Left lobe of liver (tissue), 2 donors: ENCODE results near the gene PIP5K1C. TPM values are rescaled to one million over a fixed set of nuclear protein-coding genes. Genes with fewer than 3 reads are reported as not detected.

ENCODE experiments used
- ATAC-seq: fragments of 200-7000 bp; cut with Tn5 transposase; one replicate; pipeline ENCODE4 v1.9.1; 2020; ENCODE audit warnings: mild to moderate bottlenecking, moderate library complexity
- DNase-seq: peaks from one replicate; pipeline ENCODE4 v3.0.0-alpha.2; 2020; ENCODE audit warnings: low spot score
- total RNA-seq: library from RNA; stranded (reverse); gene quantifications from one replicate; pipeline ENCODE4 v1.2.1, GENCODE V29; 2021
- donor health status: DM: no; HTN: no; CAD: no; lungs with moderate emphysema.
- donor health status: DM: no; HTN: yes; CAD: no.

PIP5K1C gene
- total RNA-seq, 1 donor from 2014 or later, result 7.5 TPM

- DNase-seq, result no peak
- ATAC-seq, result no peak
These were observed 21.7 kb upstream of the PIP5K1C start for GRCh38 chr19:3721887-3722442.

DNA sequence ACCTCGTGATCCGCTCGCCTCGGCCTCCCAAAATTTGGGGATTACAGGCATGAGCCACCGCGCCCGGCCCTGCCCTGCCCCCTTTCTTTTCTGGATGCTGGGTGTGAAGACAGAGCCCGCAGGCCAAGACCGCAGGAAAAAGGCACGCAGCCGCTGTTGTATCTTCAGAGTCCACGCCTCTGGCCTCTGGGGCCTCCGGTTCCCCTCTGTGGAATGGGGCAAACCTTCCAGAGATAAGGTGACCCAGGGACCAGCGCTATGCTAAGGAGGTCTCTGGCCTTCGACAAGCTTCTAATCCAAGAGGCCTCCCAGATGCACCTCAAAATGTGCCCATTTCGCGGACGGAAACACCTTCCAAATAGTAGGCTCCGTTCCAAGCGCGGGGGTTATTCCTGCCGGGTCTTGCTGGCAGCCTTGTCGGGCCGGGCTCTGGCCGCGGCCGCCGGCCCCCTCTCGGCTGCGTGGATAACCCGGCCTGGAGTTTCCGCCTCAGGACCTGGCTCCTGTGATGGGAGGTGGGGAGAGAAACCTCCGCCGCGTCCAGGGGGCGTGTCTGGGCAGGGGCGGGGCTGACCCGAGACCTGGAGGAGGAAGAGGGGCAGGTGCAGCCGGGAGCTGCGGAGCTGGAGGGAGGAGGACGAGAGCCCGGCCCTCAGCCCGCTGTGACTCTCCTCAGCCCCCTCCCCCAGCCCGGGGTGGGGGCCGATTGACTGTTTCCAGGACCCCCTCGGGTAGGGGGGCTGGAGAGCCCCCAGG, 21.0 kb upstream of the PIP5K1C start:
- ATAC-seq, result peak; percentile 86
- peak; percentile 81 for DNase-seq

- ATAC-seq, result no peak
These were observed 20.2 kb upstream of the PIP5K1C start for GRCh38 chr19:3720349-3720917.

DNA sequence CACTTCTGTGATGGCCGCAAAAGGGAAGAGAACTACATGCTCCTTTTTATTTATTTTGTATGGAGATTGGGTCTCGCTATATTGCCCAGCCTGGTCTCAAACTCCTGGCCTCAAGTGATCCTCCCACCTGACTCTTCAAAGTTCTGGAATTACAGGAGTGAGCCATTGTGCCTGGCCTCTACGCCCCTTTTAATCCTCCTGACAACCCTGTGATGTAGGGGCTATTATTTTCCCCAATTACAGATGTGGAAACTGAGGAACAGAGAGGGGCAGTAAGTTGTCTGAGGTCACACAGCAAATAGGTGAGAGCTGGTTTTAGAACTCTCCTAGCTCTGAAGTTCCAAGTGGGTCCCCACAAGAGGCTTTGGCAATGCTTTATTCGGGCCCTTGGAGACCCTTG, 19.6 kb upstream of the PIP5K1C start:
- ATAC-seq, result no peak
- no peak for DNase-seq

More at GRCh38 chr19:3720349-3720917, 20.2 kb upstream of the PIP5K1C start:
- DNase-seq, result no peak

DNA sequence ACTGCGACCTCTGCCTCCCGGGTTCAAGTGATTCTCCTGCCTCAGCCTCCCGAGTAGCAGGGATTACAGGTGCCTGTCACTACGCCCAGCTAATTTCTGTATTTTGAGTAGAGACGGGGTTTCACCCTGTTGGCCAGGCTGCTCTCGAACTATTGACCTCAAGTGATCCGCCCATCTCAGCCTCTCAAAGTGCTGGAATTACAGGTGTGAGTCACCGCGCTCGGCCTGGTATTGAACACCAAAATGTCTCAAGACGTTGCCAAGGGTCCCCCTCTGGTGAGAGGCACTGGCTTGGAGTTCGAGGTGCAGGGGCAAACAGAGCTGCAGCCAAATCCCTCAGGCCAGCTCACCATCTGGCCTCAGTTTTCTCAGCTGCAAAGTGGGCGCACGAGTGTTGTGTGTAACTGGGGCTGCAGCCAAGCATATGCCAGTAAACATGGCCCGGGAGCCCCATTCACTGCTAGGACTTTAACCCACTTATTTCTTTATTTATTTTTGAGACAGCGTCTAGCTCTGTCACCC, 15.9 kb upstream of the PIP5K1C start:
- no peak for ATAC-seq
- DNase-seq, result no peak

DNA sequence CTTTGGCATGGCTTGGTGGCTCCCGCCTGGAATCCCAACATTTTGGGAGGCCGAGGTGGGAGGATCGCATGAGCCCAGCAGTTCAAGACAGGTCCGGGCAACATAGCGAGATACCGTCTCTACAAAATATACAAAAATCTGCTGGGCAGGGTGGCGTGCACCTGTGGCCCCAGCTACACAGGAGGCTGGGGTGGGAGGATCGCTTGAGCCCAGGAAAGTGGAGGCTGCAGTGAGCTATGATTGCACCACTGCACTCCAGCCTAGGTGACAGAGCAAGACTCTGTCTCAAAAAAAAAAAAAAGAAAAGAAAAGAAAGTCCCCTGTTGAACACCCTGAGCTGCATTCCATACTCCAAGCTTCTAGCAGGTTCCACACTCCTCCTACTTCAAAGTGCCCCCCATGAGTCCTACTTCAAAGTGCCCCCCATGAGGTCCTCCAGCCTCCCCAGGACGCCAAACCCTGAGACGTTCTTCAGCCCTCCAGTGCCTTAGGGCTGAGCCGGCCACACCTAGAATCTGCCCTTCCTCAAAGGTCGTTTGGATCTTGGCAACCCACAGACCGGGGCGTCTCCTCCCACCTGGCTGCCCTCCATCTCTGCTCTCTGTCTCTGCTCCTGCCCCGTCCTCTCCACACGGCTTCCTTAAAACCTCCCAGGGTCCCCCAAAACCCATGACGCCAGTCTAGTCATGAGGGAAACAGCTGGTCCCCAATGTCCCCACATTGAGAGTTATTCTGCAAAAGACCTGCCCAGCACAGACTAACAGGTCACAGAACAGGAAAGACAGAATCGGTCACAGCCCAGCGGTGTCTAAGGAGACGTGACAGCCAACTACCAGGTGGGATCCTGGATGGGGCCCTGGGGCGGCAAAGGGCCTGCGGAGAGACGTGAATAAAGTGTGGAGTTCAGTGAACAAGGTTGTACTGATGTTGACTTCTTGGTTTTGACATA, 12.7 kb upstream of the PIP5K1C start:
- DNase-seq (peak; percentile 64), ATAC-seq (peak; percentile 53)

DNA sequence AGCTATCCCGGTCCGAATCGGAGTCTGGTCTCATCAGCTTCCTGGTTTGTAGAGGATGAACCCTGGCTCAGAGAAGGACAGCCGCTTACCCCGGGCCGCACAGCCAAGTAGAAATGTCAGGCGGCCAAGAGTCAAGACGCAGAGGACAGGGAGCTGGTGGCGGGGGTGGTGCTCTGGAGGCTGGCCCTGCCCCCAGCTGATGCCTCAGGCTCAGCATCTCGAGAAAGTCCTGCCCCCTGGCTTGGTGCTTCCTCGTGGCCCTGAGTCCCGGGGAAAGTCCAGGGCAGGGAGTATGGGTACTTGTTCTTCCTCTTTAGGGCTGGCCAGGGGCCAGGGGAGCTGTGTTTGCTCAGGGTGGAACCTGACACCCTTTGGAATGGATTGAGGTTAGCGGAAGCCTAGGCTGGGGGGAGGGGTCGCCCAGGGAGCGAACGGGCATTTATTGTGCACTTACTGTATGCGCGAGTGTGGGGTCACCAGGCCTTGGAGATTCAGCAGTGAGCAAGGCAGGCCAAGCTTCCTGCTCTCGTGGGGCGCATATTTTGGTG, 10.1 kb upstream of the PIP5K1C start:
- DNase-seq, result peak; percentile 95
- ATAC-seq, result peak; percentile 63

DNA sequence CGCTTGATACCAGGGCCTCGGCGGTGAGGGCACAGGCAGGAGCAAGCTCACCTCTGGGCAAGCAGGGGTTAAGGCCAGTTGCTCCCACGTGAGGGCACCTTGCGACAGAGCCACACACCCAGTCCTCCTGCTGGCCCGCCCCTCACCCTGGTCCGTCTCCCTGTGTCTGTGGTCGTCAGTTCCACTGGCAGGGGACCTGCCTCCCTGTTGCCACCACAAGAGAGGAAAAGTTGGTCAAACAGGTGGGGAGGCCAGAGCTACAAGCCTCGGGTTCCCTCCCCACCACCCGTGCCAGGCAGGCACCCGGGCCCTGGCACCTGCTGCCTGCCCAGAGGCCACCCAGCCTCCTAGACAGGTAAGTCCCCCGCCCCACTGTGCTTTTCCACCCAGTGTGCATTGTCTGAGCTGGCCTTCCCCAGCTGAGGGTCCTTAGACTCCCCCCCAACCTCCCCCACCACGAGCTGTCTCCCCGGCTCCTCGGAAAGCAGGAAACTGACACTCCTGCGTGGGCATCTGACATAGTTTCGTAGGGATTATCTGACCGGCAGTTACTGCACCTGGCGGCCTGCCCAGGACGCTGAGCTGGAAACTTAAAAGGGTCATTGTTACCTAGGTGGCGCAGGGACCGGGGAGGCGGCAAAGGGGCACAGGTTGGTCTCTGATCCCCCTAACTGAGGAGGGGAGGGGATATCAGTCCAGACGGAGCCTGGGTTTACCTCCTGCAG, 8.1 kb upstream of the PIP5K1C start, which contains the start of gene TJP3:
Gene TJP3 (plus strand): TSS at position 178 of the 725 bp plus-strand sequence. CDS start 20,049 bp downstream, outside the sequence.
- DNase-seq (peak; percentile 91), ATAC-seq (peak; percentile 84)

GRCh38 chr19:3707868-3708206, 7.6 kb upstream of the PIP5K1C start:
- no peak for DNase-seq
- peak; percentile 46 for ATAC-seq

- no peak for DNase-seq
- ATAC-seq, result no peak
These were observed 932 bp upstream of the PIP5K1C start for GRCh38 chr19:3701200-3701599.

GRCh38 chr19:3699741-3700241, 477 bp downstream of the PIP5K1C start:
- DNase-seq, result no peak
- no peak for ATAC-seq

DNA sequence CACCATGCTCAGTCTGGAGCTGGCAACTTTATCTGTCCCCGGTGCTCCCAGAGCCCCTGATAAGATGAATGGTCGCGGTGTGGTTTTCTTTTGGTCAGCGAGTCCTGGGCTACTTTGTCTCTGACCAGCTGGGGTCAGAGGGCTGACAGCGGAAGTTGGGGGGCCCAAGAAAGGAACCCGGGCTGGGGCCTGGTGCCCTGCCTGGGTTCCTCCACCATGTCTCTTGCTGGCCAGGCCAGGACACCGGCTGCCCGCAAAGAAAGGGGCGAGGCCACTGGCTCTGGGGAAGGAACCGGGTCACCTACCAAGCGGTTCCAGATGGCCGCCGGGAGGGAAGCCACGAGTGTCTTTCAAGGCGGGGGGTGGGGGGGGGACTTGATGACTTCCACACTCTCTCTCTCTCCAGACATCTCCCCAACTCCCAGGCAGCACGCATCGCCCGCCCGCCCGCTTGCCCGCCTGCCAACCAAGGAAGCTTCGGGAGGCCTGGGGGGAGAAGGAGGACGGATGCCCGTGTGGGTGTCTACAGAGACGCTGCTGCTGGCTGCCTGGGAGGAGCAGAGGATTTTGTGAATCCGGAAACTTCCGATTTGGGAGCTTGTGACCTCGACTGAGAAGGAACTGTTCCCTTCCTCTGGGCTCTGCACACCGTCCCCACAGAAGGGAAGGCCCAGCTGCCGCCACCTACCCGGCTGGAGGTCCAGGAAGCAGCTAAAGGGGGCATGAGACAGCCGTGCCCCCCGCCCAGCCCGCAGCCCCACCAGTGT, 1.1 kb downstream of the PIP5K1C start:
- DNase-seq, result no peak
- ATAC-seq, result peak; percentile 42

DNA sequence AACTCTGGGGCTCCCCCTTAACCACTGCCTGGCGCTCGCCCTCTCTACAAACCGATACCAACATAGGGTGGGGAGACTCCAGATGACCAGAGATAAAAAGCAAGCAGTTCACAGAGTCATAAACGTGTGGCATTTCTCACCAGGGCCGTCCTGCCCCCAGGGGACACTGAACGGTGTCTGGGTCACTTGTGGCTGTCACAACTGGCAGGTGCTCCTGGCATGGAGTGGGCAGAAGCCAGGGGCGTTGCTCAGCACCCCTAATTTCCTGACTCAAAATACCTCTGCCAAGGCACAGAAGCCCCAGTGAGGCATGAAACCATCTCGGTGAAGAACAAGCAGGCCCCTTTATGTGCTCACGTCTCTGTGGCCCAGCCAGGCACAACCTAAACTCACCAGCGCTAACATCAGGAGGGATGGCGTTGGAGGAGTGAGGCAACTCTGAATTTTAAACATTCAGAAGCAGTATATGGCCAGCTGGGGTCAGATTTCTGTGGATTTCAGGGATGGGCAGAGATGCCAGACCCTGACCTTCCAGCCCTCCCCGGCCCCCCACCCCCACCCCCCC, 1.8 kb downstream of the PIP5K1C start:
- no peak for DNase-seq
- no peak for ATAC-seq

- no peak for ATAC-seq
- no peak for DNase-seq
These were observed 2.4 kb downstream of the PIP5K1C start for GRCh38 chr19:3697671-3698385.

DNA sequence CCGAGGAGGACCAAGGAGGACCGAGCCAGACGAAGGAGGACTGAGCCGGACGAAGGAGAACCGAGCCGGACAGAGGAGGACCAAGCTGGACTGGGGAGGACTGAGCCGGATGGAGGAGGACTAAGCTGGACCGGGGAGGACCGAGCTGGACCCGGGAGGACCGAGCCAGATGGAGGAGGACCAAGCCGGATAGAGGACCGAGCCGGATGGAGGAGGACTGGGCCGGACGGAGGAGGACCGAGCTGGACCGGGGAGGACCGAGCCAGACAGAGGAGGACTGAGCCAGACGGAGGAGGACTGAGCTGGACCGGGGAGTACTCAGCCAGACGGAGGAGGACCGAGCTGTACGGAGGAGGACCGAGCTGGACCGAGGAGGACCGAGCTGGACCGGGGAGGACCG, 3.2 kb downstream of the PIP5K1C start:
- no peak for DNase-seq
- no peak for ATAC-seq

DNA sequence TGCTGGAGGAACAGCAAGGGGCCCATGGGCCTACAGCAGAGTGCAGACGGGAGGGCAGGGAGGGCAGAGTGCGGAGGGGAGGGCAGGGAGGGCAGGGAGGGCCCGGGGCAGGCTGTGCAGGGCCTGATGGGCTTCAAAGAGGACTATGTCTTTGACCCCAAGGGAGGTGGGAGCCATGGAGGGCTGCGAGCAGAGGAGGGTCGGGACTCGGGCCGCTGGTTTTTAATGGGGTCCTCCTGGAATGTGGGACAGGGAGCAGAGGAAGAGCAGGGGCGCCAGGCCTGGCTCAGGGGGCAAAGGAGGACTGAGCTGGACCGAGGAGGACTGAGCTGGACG, 3.6 kb downstream of the PIP5K1C start:
- no peak for DNase-seq

GRCh38 chr19:3695986-3696659, 4.1 kb downstream of the PIP5K1C start:
- ATAC-seq, result no peak

More for the DNA sequence above, 3.6 kb downstream of the PIP5K1C start:
- no peak for ATAC-seq

More at GRCh38 chr19:3695986-3696659, 4.1 kb downstream of the PIP5K1C start:
- DNase-seq, result no peak
